ENCODE measurements around the gene SLC16A8. TPM values are rescaled to one million over a fixed set of nuclear protein-coding genes. Genes with fewer than 3 reads are reported as not detected.

SLC16A8 gene
- total and polyA plus RNA-seq, 8 donors = 0.05 to 0.57 (median 0.06) TPM; not detected in 5

- FAIRE-seq (no peak), DNase-seq (peak in 1 of 6 donors; percentile 67), ATAC-seq (no peak)
- Histone ChIP-seq H3K4me1 (no peaks in the 10 kb centered on the region), H3K36me3 (no peaks in the 10 kb centered on the region), H3K9me3 (no peaks in the 10 kb centered on the region), H3K27me3 (no peaks in the 10 kb centered on the region), H3K27ac (no peak overlapping the region), H3K4me3 (no peak overlapping the region)
- 79 to 87% methylated on average over 7 of the region's 7 CpGs for WGBS, 2 donors
- intact Hi-C loops (cut with DNase I) = loop anchor here in 2 of 3 donors (5.0 to 10.0 kb wide), 3 partner anchors 297 to 534 kb away; partner anchors contain the start of gene DMC1 (in 1 of the 2)
- TF ChIP-seq CTCF (IDR thresholded peaks at IDR 0.05) = no peak
These were observed 33.3 kb downstream of the SLC16A8 start for GRCh38 chr22:38050720-38051119.

- Histone ChIP-seq H3K4me1 (no peaks in the 10 kb centered on the region), H3K4me3 (no peak overlapping the region), H3K27ac (no peak overlapping the region), H3K36me3 (no peaks in the 10 kb centered on the region), H3K27me3 (no peaks in the 10 kb centered on the region), H3K9me3 (no peaks in the 10 kb centered on the region)
- DNase-seq = peak in 1 of 6 donors; percentile 27
- no peak for TF ChIP-seq CTCF (IDR thresholded peaks at IDR 0.05)
- 66 to 74% methylated on average over 20 of the region's 20 CpGs for WGBS, 2 donors
- intact Hi-C loops (cut with DNase I) = loop anchor here in 2 of 3 donors (5.0 to 10.0 kb wide), 3 partner anchors 297 to 535 kb away; partner anchors contain the start of gene DMC1 (in 1 of the 2)
- no peak for ATAC-seq
- FAIRE-seq = no peak
These were observed 34.0 kb downstream of the SLC16A8 start for GRCh38 chr22:38049812-38050619.

GRCh38 chr22:38046070-38046748 is 37.8 kb downstream of the SLC16A8 start:
- Histone ChIP-seq H3K27ac (no peak overlapping the region), H3K9me3 (no peaks in the 10 kb centered on the region), H3K4me3 (no peak overlapping the region), H3K36me3 (no peaks in the 10 kb centered on the region), H3K27me3 (no peaks in the 10 kb centered on the region), H3K4me1 (no peaks in the 10 kb centered on the region)
- ATAC-seq (no peak), DNase-seq (peak in 1 of 6 donors; percentile 46), FAIRE-seq (no peak)
- intact Hi-C loops (cut with DNase I) = no loop called here
- TF ChIP-seq CTCF (IDR thresholded peaks at IDR 0.05) = no peak
- 70% methylated on average over 13 to 14 of the region's 14 CpGs for WGBS, 2 donors

GRCh38 chr22:38043151-38044039 is 40.6 kb downstream of the SLC16A8 start:
- H3K36me3 ChIP-seq = no peaks in the 10 kb centered on the region
- ATAC-seq = no peak
- 81 to 87% methylated on average over 16 of the region's 16 CpGs for WGBS, 2 donors
- no peaks in the 10 kb centered on the region for H3K4me1 ChIP-seq
- no peaks in the 10 kb centered on the region for H3K9me3 ChIP-seq
- no peak overlapping the region for H3K4me3 ChIP-seq
- no peaks in the 10 kb centered on the region for H3K27me3 ChIP-seq
- no peak overlapping the region for H3K27ac ChIP-seq
- peak in 1 of 6 donors; percentile 14 for DNase-seq
- no peak for FAIRE-seq
- intact Hi-C loops (cut with DNase I) = no loop called here
- TF ChIP-seq CTCF (IDR thresholded peaks at IDR 0.05) = no peak

All from pancreas (tissue), 10 donors.